Iris pigment epithelial cell (primary cell): ENCODE data around the gene CD1E.
"Not testable (repeated sequence)": the region's sequence is repeated elsewhere in the genome, so short reads cannot be mapped to it uniquely, and the experiment has no call there.

Source experiments
- DNase-seq: peaks from one replicate; pipeline ENCODE4 v3.0.0-alpha.2; 2011; ENCODE audit warnings: low read depth

Gene CD1E

GRCh38 chr1:158353303-158354075 is at the start of gene CD1E:
TSS of gene CD1E (plus strand) at chr1:158353894. CDS start at chr1:158353989, 95 bp downstream.
- DNase-seq: no peak

GRCh38 chr1:158310623-158311022 is 43.1 kb upstream of the CD1E start:
- no peak for DNase-seq

GRCh38 chr1:158311066-158311465 is 42.6 kb upstream of the CD1E start:
- DNase-seq: no peak

GRCh38 chr1:158323866-158324265 is 29.8 kb upstream of the CD1E start:
- DNase-seq: no peak

GRCh38 chr1:158324395-158324794 is 29.3 kb upstream of the CD1E start:
- no peak for DNase-seq

GRCh38 chr1:158327481-158327880 is 26.2 kb upstream of the CD1E start:
- no peak for DNase-seq

GRCh38 chr1:158328426-158328825 is 25.3 kb upstream of the CD1E start:
- no peak for DNase-seq

- DNase-seq: no peak
These were observed 24.4 kb upstream of the CD1E start for GRCh38 chr1:158329300-158329699.

GRCh38 chr1:158329733-158330132 is 24.0 kb upstream of the CD1E start:
- DNase-seq: peak; percentile 4

- no peak for DNase-seq
These were observed 23.1 kb upstream of the CD1E start for GRCh38 chr1:158330391-158331105.

GRCh38 chr1:158331106-158331425 is 22.6 kb upstream of the CD1E start:
- no peak for DNase-seq

- no peak for DNase-seq
These were observed 22.1 kb upstream of the CD1E start, which contains the start of gene CD1B for GRCh38 chr1:158331481-158332150. TSS of gene CD1B (minus strand) at chr1:158331531. CDS start at chr1:158331423, 108 bp downstream.

- DNase-seq: no peak
These were observed 20.1 kb upstream of the CD1E start for GRCh38 chr1:158333405-158334155.

GRCh38 chr1:158334526-158335212 is 19.0 kb upstream of the CD1E start:
- DNase-seq: no peak

- DNase-seq: no peak
These were observed 18.5 kb upstream of the CD1E start for GRCh38 chr1:158335213-158335532.

GRCh38 chr1:158336413-158336812 is 17.3 kb upstream of the CD1E start:
- not testable (repeated sequence) for DNase-seq

GRCh38 chr1:158348946-158349345 is 4.7 kb upstream of the CD1E start:
- not testable (repeated sequence) for DNase-seq

- no peak for DNase-seq
These were observed 561 bp downstream of the CD1E start for GRCh38 chr1:158354255-158354654.

- DNase-seq: no peak
These were observed 2.1 kb downstream of the CD1E start for GRCh38 chr1:158355773-158356285.

GRCh38 chr1:158356616-158357015 is 2.9 kb downstream of the CD1E start:
- DNase-seq: no peak

- DNase-seq: no peak
These were observed 3.7 kb downstream of the CD1E start for GRCh38 chr1:158357441-158357840.

GRCh38 chr1:158362482-158362881 is 8.8 kb downstream of the CD1E start:
- DNase-seq: no peak
